Mesodermal cell (in vitro differentiated cells): ENCODE measurements around the gene TGFA.

ENCODE experiments used
- H3K27ac ChIP-seq: 2 replicates; pipeline ENCODE4 v1.7.0; 2013; ENCODE audit warnings: mild to moderate bottlenecking, low read depth, low read length, moderate library complexity; ENCODE audit not compliant: severe bottlenecking
- H3K36me3 ChIP-seq: 2 replicates; pipeline ENCODE4 v1.7.1; 2013; ENCODE audit warnings: mild to moderate bottlenecking, low read length, moderate library complexity; ENCODE audit not compliant: control insufficient read depth, insufficient read depth
- H3K4me1 ChIP-seq: one replicate; pipeline ENCODE4 v1.7.1; 2013; ENCODE audit warnings: mild to moderate bottlenecking, low read length; ENCODE audit not compliant: insufficient read depth, control insufficient read depth, poor library complexity, severe bottlenecking
- H3K4me3 ChIP-seq: 2 replicates; pipeline ENCODE4 v1.7.0; 2013; ENCODE audit warnings: low read length, control low read depth, mild to moderate bottlenecking; ENCODE audit not compliant: insufficient read depth, poor library complexity, severe bottlenecking; ENCODE audit errors: extremely low read depth
- H3K9me3 ChIP-seq: 2 replicates; pipeline ENCODE4 v1.7.1; 2013; ENCODE audit warnings: mild to moderate bottlenecking, low read length, moderate library complexity; ENCODE audit not compliant: control insufficient read depth
- whole genome bisulfite sequencing, 2 experiments: methylation state at CpG; one replicate each; pipeline ENCODE4 v1.1.5; 2013; ENCODE audit warnings: missing lambda C conversion rate in 2 of 2; ENCODE audit not compliant: insufficient coverage in 2 of 2; 5-methylcytosine and 5-hydroxymethylcytosine counted together

Gene TGFA

GRCh38 chr2:70420143-70420542 lies 133.5 kb downstream of the TGFA start:
- Histone ChIP-seq H3K4me3 (no peak overlapping the region), H3K27ac (no peak overlapping the region), H3K4me1 (no peaks in the 10 kb centered on the region), H3K36me3 (no peaks in the 10 kb centered on the region), H3K9me3 (no peaks in the 10 kb centered on the region)
- WGBS, 2 experiments = 79 to 83% methylated on average over 4 of the region's 4 CpGs

- H3K27ac ChIP-seq = no peak overlapping the region
- H3K4me1 ChIP-seq = no peaks in the 10 kb centered on the region
- 92 to 95% methylated on average over 11 to 12 of the region's 12 CpGs for WGBS, 2 experiments
- no peak overlapping the region for H3K4me3 ChIP-seq
- H3K36me3 ChIP-seq = no peaks in the 10 kb centered on the region
- H3K9me3 ChIP-seq = no peaks in the 10 kb centered on the region
These were observed 135.1 kb downstream of the TGFA start for GRCh38 chr2:70418514-70418913.

DNA sequence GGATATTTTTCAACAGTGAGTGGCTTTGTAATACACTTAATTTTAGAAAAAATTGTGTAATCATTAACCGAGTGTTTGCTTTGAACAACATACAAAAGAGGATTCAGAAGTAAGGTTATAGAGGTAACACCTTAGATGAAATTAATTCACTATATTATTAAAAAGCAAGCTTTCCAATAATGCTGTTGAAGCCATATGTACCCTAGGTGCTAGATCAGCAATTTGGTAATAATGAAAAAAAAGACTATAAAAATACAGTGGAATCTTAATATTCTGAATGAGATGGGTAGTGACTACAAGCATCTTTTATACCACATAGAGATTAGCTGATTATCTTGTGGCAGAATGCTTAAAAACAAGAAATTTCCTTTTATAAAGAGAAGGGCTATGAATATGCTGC lies 136.6 kb downstream of the TGFA start:
- H3K4me3 ChIP-seq = no peak overlapping the region
- no peaks in the 10 kb centered on the region for H3K4me1 ChIP-seq
- no CpG with 5 or more reads among the region's 1 CpG for WGBS, 2 experiments
- no peaks in the 10 kb centered on the region for H3K9me3 ChIP-seq
- H3K27ac ChIP-seq = no peak overlapping the region
- no peaks in the 10 kb centered on the region for H3K36me3 ChIP-seq

DNA sequence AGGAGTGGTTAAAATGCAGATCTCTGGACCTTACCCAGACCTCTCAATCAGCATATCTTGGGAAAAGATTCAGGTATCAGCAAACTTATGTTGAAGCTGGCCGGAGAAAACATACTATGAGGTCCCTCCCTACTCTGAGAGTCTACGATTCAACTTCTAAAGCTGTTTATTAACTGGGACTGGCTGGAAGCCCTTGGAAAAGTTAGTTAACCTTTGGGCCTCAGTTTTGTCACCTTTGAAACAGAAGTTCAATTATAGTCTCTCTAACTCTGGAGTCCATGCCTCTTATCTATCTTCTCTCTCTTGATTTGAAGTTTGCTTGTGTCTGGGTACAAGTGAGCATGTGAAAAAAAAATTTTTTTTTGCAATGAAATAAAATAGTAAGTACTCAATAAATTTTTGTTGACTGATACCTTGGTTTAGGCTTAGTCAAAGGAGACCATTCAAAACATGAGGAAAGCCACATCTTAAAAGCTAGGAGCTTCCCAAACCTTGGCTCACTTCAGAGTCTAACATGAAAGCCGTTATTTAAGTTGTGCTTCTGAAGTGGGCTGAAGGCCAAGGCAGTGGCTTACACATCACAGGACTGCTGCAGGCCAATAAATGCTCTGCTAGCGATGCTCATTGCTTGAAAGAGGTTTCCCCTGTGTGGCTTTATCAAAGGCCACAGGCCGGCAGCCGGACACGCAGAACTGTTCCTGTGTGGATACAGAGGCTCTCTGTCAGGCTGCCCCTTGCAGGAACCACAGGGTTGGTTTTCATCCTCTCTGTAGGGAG lies 141.1 kb downstream of the TGFA start:
- Histone ChIP-seq H3K27ac (no peak overlapping the region), H3K4me3 (no peak overlapping the region), H3K9me3 (no peaks in the 10 kb centered on the region), H3K36me3 (no peaks in the 10 kb centered on the region), H3K4me1 (no peaks in the 10 kb centered on the region)
- 89 to 97% methylated on average over 5 to 7 of the region's 7 CpGs for WGBS, 2 experiments

- no peaks in the 10 kb centered on the region for H3K4me1 ChIP-seq
- no peak overlapping the region for H3K4me3 ChIP-seq
- no peak overlapping the region for H3K27ac ChIP-seq
- WGBS, 2 experiments = 55 to 58% methylated on average over 5 of the region's 6 CpGs
- H3K36me3 ChIP-seq = no peaks in the 10 kb centered on the region
- no peaks in the 10 kb centered on the region for H3K9me3 ChIP-seq
These were observed 142.0 kb downstream of the TGFA start for GRCh38 chr2:70411483-70412125.

GRCh38 chr2:70403267-70404053 lies 150.2 kb downstream of the TGFA start:
- 88 to 90% methylated on average over 7 of the region's 8 CpGs for WGBS, 2 experiments
- H3K36me3 ChIP-seq = no peaks in the 10 kb centered on the region
- H3K4me3 ChIP-seq = no peak overlapping the region
- H3K4me1 ChIP-seq = no peaks in the 10 kb centered on the region
- H3K27ac ChIP-seq = no peak overlapping the region
- no peaks in the 10 kb centered on the region for H3K9me3 ChIP-seq

DNA sequence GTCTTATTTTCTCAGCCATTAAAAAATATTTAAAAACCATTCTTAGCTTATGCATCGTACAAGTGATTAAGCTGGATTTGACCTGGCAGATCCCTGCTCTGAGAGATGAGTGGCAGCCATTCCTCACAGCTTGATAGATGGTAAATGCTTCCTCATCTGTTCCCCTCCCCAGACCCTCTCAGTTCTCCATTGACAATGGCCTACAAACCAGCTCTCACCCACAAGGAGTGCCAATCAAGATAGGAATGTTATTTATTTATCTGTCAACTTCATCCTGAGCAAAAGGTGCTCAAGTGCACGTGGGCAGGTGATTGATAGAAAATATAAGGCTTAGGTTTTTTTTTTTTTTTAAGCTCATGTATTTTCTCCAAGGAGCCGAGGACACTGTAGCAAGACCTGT lies 153.1 kb downstream of the TGFA start:
- no peaks in the 10 kb centered on the region for H3K9me3 ChIP-seq
- no peak overlapping the region for H3K4me3 ChIP-seq
- H3K4me1 ChIP-seq = no peaks in the 10 kb centered on the region
- H3K36me3 ChIP-seq = no peaks in the 10 kb centered on the region
- H3K27ac ChIP-seq = no peak overlapping the region
- 88 to 90% methylated on average over 1 to 2 of the region's 3 CpGs for WGBS, 2 experiments

DNA sequence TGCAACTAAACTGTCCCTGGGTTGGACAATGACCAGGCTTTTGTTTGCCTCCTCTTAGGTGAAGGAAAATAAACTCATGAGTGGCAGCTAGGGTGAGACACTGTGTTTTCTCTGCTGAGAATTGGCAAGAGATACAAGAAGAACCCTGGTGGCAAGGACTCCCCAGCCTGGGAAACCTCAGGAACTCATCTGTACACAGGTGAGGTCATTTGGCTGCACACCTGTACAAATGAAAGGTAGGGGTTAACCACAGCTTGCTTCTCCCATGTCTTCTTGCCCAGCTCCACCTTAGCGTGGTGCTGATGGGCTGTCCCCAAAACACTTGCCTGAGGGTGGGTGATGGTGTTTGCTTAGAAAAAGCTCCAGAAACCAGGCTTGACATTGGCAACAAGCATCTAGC lies 154.6 kb downstream of the TGFA start:
- Histone ChIP-seq H3K36me3 (no peaks in the 10 kb centered on the region), H3K4me3 (no peak overlapping the region), H3K9me3 (no peaks in the 10 kb centered on the region), H3K27ac (no peak overlapping the region), H3K4me1 (no peaks in the 10 kb centered on the region)
- 100% methylated on average over 1 of the region's 1 CpG for WGBS, 2 experiments
